ENCODE measurements around the gene HLA-DRA. TPM values are rescaled to one million over a fixed set of nuclear protein-coding genes. Genes with fewer than 3 reads are reported as not detected.
A peak's percentile ranks its signal among the peaks of the same experiment; 100 is the strongest.

The HLA-DRA gene
- total RNA-seq, 6 experiments from 2014 or later: 21.2 to 235 (median 66.8) TPM

DNA sequence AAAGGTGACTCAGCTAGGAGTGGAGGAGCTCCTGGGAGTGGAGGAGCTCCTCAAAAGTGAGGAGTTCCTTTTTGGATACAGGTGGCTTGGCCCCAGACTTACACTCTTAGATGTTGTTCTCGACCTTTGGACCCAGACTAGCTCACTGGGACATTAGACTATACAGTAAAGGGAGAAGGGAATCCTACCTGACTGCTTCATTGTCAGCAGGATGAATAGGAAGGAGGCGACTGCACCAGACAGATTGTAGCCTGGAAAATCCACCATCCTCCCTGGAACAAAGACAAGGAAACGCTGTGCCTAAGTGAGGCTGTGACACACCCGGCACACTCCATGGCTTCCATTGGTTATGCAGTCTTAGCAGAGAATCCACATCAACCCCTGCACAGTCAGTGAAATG, 32.8 kb upstream of the HLA-DRA start, which contains the start of gene BTNL2:
TSS of gene BTNL2 (minus strand) at position 325 of the 400 bp plus-strand sequence. CDS start at position 267, 58 bp downstream.
- Histone ChIP-seq H3K9me3 (no peaks in the 10 kb centered on the region), H3K4me1 (no peaks in the 10 kb centered on the region), H3K4me3 (no peak within 1 kb of the TSS), H3K27ac (no peak within 1 kb of the TSS), H3K36me3 (no peaks in the 10 kb centered on the region), H3K27me3 (no peaks in the 10 kb centered on the region)
- WGBS (ENCODE audit: insufficient coverage, low coverage, low lambda C conversion rate, missing lambda C conversion rate): 45% methylated on average over 2 of the region's 4 CpGs
- intact Hi-C loops (cut with DNase I): no loop called here
- ATAC-seq (no peak), DNase-seq (no peak)
- TF ChIP-seq POLR2A (IDR thresholded peaks at IDR 0.05): no peak
- no peak for TF ChIP-seq CTCF (IDR thresholded peaks at IDR 0.05)

DNA sequence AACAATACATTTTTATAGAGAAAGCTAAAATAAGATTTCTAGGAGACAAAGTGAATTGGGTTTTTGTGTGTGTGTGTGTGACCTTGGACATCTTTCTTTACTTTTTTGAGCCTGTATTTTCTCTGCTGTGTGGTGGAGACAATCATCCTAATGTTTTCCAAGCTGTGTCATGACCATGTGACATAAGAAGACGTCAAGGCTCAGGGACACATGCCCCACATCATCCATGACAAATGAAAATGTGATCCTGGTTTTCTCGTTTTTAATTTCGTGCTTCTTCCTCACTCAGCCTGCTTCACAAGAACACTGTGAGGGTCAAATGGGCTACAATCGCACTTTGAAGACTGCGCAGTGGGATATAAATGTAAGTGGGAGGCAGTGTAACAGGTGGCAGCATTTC, 28.8 kb upstream of the HLA-DRA start:
- DNase-seq (no peak), ATAC-seq (no peak)
- H3K4me1 ChIP-seq: no peaks in the 10 kb centered on the region
- H3K4me3 ChIP-seq: no peak overlapping the region
- H3K36me3 ChIP-seq: no peaks in the 10 kb centered on the region
- TF ChIP-seq CTCF (IDR thresholded peaks at IDR 0.05): no peak
- no peak for TF ChIP-seq POLR2A (IDR thresholded peaks at IDR 0.05)
- H3K27me3 ChIP-seq: no peaks in the 10 kb centered on the region
- intact Hi-C loops (cut with DNase I): loop anchor here in 1 of 2 donors (5.0 to 10.0 kb wide), 2 partner anchors 291 to 384 kb away; no protein-coding TSS in a partner anchor
- WGBS (ENCODE audit: insufficient coverage, low coverage, low lambda C conversion rate, missing lambda C conversion rate): 42% methylated on average over 5 of the region's 5 CpGs
- no peak overlapping the region for H3K27ac ChIP-seq
- H3K9me3 ChIP-seq: no peaks in the 10 kb centered on the region

DNA sequence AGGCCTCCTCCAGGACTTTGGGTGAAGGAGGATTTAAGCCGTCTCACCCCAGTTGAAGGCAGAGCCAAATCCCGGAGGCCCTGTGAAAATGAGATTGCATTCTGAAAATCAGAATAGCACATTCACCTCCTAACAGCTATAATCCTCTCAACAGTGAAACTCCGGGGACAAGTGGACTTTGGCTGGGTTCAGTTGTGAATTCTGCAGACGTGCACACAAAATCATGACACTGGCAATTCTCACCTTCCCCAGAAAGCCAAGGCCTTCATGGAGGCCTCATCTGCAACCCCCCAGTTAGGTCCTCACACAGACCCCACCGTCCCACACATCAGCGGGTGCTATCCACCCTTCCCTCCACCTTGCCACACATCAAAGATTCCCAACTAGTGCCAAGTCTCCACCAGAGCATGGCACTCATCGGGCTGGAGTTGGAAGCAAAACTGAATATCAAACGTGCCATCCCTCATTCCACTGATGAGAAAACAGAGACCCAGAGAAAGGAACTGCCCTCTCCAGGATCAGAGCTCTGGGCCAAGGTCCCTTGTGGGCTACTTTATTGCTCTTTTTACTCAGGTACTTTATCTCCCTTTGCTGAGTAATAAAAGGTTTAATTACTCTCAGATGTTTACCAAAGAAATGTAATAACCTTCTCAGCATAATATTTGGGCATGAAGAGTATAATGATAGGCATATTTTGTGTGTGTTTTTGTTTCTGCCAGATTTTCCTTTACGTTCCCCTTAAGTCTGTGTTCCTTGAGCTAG, 27.9 kb upstream of the HLA-DRA start:
- no peak for TF ChIP-seq CTCF (IDR thresholded peaks at IDR 0.05)
- TF ChIP-seq POLR2A (IDR thresholded peaks at IDR 0.05): no peak
- Histone ChIP-seq H3K4me1 (no peaks in the 10 kb centered on the region), H3K36me3 (no peaks in the 10 kb centered on the region), H3K4me3 (no peak overlapping the region), H3K9me3 (no peaks in the 10 kb centered on the region), H3K27ac (no peak overlapping the region), H3K27me3 (no peaks in the 10 kb centered on the region)
- ATAC-seq (no peak), DNase-seq (no peak)
- intact Hi-C loops (cut with DNase I): loop anchor here in 1 of 2 donors (5.0 to 10.0 kb wide), 2 partner anchors 291 to 383 kb away; no protein-coding TSS in a partner anchor
- 41% methylated on average over 7 of the region's 9 CpGs for WGBS (ENCODE audit: insufficient coverage, low coverage, low lambda C conversion rate, missing lambda C conversion rate)

- no peak overlapping the region for H3K27ac ChIP-seq
- WGBS (ENCODE audit: insufficient coverage, low coverage, low lambda C conversion rate, missing lambda C conversion rate): 3% methylated on average over 11 of the region's 11 CpGs
- intact Hi-C loops (cut with DNase I): loop anchor here in 1 of 2 donors (5.0 to 10.0 kb wide), 2 partner anchors 289 to 381 kb away; no protein-coding TSS in a partner anchor
- no peak overlapping the region for H3K4me3 ChIP-seq
- peaks cover 0 to 9% of the 10 kb centered on the region in 2 donors for H3K27me3 ChIP-seq
- no peaks in the 10 kb centered on the region for H3K9me3 ChIP-seq
- ATAC-seq (peak; percentile 92 to 96 (median 94)), DNase-seq (peak; percentile 74 to 83 (median 80))
- H3K4me1 ChIP-seq: no peaks in the 10 kb centered on the region
- no peaks in the 10 kb centered on the region for H3K36me3 ChIP-seq
- no peak for TF ChIP-seq POLR2A (IDR thresholded peaks at IDR 0.05)
- TF ChIP-seq CTCF (IDR thresholded peaks at IDR 0.05): peak; percentile 75 to 98 (median 96)
Measured at GRCh38 chr6:32413427-32414047, 26.1 kb upstream of the HLA-DRA start.
